ENCODE results near the gene FHL2. TPM values are rescaled to one million over a fixed set of nuclear protein-coding genes. Genes with fewer than 3 reads are reported as not detected.

Gene FHL2
- total RNA-seq, 1 donor from 2014 or later: 0.16 TPM

GRCh38 chr2:105336786-105337121 lies 62.1 kb downstream of the FHL2 start:
- ChIA-PET CTCF (no interaction called here), POLR2A (interaction anchor here (1.8 kb wide), 1 partner anchor 8 kb away, joined by 12 read pairs; no protein-coding TSS in a partner anchor)
- H3K4me1 Mint-ChIP-seq: peaks cover 32% of the 10 kb centered on the region
- H3K27me3 Mint-ChIP-seq: no peaks in the 10 kb centered on the region
- no peaks in the 10 kb centered on the region for H3K9me3 Mint-ChIP-seq
- DNase-seq (no peak), ATAC-seq (ENCODE audit: low read depth) (no peak)
- TF ChIP-seq CTCF (IDR thresholded peaks at IDR 0.05): no peak
- H3K4me3 Mint-ChIP-seq: peak overlapping the region; percentile 100
- intact Hi-C loops (cut with micrococcal nuclease): loop anchor here (1.0 to 10.0 kb wide), 6 partner anchors 7 to 856 kb away; partner anchors contain the start of genes MRPS9, NCK2, TGFBRAP1 and UXS1
- H3K36me3 Mint-ChIP-seq (ENCODE audit: low read depth): peaks cover 49% of the 10 kb centered on the region
- peak overlapping the region; percentile 100 for H3K27ac Mint-ChIP-seq

GRCh38 chr2:105335469-105335868 lies 63.4 kb downstream of the FHL2 start:
- ATAC-seq (ENCODE audit: low read depth) (no peak), DNase-seq (no peak)
- H3K27me3 Mint-ChIP-seq: no peaks in the 10 kb centered on the region
- intact Hi-C loops (cut with micrococcal nuclease): loop anchor here (5.0 to 10.0 kb wide), 5 partner anchors 298 to 857 kb away; partner anchors contain the start of genes MRPS9, NCK2 and UXS1
- POLR2A ChIA-PET: no interaction called here
- peaks cover 36% of the 10 kb centered on the region for H3K36me3 Mint-ChIP-seq (ENCODE audit: low read depth)
- TF ChIP-seq CTCF (IDR thresholded peaks at IDR 0.05): no peak
- CTCF ChIA-PET: interaction anchor here (0.9 kb wide), 1 partner anchor 9 kb away, joined by 3 read pairs; no protein-coding TSS in a partner anchor
- H3K9me3 Mint-ChIP-seq: no peaks in the 10 kb centered on the region
- no peak overlapping the region for H3K4me3 Mint-ChIP-seq
- peaks cover 37% of the 10 kb centered on the region for H3K4me1 Mint-ChIP-seq
- no peak overlapping the region for H3K27ac Mint-ChIP-seq

- H3K27ac Mint-ChIP-seq: no peak overlapping the region
- peaks cover 40% of the 10 kb centered on the region for H3K4me1 Mint-ChIP-seq
- no peak for ATAC-seq (ENCODE audit: low read depth)
- ChIA-PET CTCF (no interaction called here), POLR2A (no interaction called here)
- no peak for TF ChIP-seq CTCF (IDR thresholded peaks at IDR 0.05)
- peaks cover 28% of the 10 kb centered on the region for H3K36me3 Mint-ChIP-seq (ENCODE audit: low read depth)
- intact Hi-C loops (cut with micrococcal nuclease): loop anchor here (10.0 kb wide), 1 partner anchor 461 kb away; no protein-coding TSS in a partner anchor
- H3K9me3 Mint-ChIP-seq: no peaks in the 10 kb centered on the region
- DNase-seq: no peak
- H3K27me3 Mint-ChIP-seq: no peaks in the 10 kb centered on the region
- no peak overlapping the region for H3K4me3 Mint-ChIP-seq
These were observed 64.6 kb downstream of the FHL2 start for GRCh38 chr2:105334211-105334610.

- TF ChIP-seq CTCF (IDR thresholded peaks at IDR 0.05): no peak
- Mint-ChIP-seq H3K27ac (peak overlapping the region; percentile 92), H3K4me1 (peaks cover 33% of the 10 kb centered on the region), H3K9me3 (no peaks in the 10 kb centered on the region), H3K27me3 (no peaks in the 10 kb centered on the region), H3K36me3 (ENCODE audit: low read depth) (peaks cover 14% of the 10 kb centered on the region), H3K4me3 (peak overlapping the region; percentile 89)
- POLR2A ChIA-PET: no interaction called here
- DNase-seq (no peak), ATAC-seq (ENCODE audit: low read depth) (no peak)
- intact Hi-C loops (cut with micrococcal nuclease): loop anchor here (10.0 kb wide), 1 partner anchor 464 kb away; no protein-coding TSS in a partner anchor
- CTCF ChIA-PET: interaction anchor here (1.0 to 2.5 kb wide), 2 partner anchors 8 to 10 kb away, joined by 3 to 9 read pairs; no protein-coding TSS in a partner anchor
These were observed 68.0 kb downstream of the FHL2 start for GRCh38 chr2:105330681-105331375.
